8988T (cell line): Measurements from ENCODE around the gene TBX19.

Experiments used
- DNase-seq: peaks from one replicate; pipeline ENCODE4 v3.0.0; 2011

Gene TBX19

GRCh38 chr1:168280296-168280927 lies at the start of gene TBX19:
TSS of gene TBX19 (plus strand) at chr1:168280877. CDS start at chr1:168281091, 214 bp downstream.
- no peak for DNase-seq

GRCh38 chr1:168234846-168235547 lies 45.7 kb upstream of the TBX19 start:
- peak; percentile 50 for DNase-seq

- DNase-seq, result no peak
Measured at GRCh38 chr1:168235548-168235885, 45.2 kb upstream of the TBX19 start.

- no peak for DNase-seq
Measured at GRCh38 chr1:168235937-168236336, 44.7 kb upstream of the TBX19 start.

- DNase-seq, result no peak
Measured at GRCh38 chr1:168236836-168237611, 43.7 kb upstream of the TBX19 start.

- no peak for DNase-seq
Measured at GRCh38 chr1:168243198-168243597, 37.5 kb upstream of the TBX19 start.

GRCh38 chr1:168243636-168244212 lies 37.0 kb upstream of the TBX19 start:
- DNase-seq, result no peak

- no peak for DNase-seq
Measured at GRCh38 chr1:168245042-168245441, 35.6 kb upstream of the TBX19 start.

- no peak for DNase-seq
Measured at GRCh38 chr1:168246506-168246905, 34.2 kb upstream of the TBX19 start.

- no peak for DNase-seq
Measured at GRCh38 chr1:168252204-168252733, 28.4 kb upstream of the TBX19 start.

GRCh38 chr1:168256164-168256563 lies 24.5 kb upstream of the TBX19 start:
- no peak for DNase-seq

- no peak for DNase-seq
Measured at GRCh38 chr1:168257397-168257796, 23.3 kb upstream of the TBX19 start.

GRCh38 chr1:168259567-168259966 lies 21.1 kb upstream of the TBX19 start:
- no peak for DNase-seq

- DNase-seq, result no peak
Measured at GRCh38 chr1:168260393-168260792, 20.3 kb upstream of the TBX19 start.

GRCh38 chr1:168261390-168261789 lies 19.3 kb upstream of the TBX19 start:
- DNase-seq, result no peak

- no peak for DNase-seq
Measured at GRCh38 chr1:168263130-168263529, 17.5 kb upstream of the TBX19 start.

GRCh38 chr1:168264296-168264695 lies 16.4 kb upstream of the TBX19 start:
- DNase-seq, result no peak

- DNase-seq, result no peak
Measured at GRCh38 chr1:168265596-168265995, 15.1 kb upstream of the TBX19 start.

GRCh38 chr1:168266644-168267186 lies 14.0 kb upstream of the TBX19 start:
- DNase-seq, result no peak

GRCh38 chr1:168271636-168272035 lies 9.0 kb upstream of the TBX19 start:
- DNase-seq, result no peak

- no peak for DNase-seq
Measured at GRCh38 chr1:168273575-168273974, 7.1 kb upstream of the TBX19 start.

GRCh38 chr1:168279253-168279652 lies 1.4 kb upstream of the TBX19 start:
- no peak for DNase-seq
